22Rv1 (cell line): ENCODE data around the gene NCOA1.
"Not testable (repeated sequence)": the region's sequence is repeated elsewhere in the genome, so short reads cannot be mapped to it uniquely, and the experiment has no call there.

Source experiments
- H3K27ac ChIP-seq: fragments of 450-650 bp; 2 replicates; pipeline ENCODE4 v1.5.1; 2017
- ZFX ChIP-seq: fragments of 450-650 bp; IDR thresholded peaks from 2 replicates; pipeline ENCODE4 v1.6.1; 2017; ENCODE audit warnings: antibody characterized with exemption, borderline replicate concordance
- TF ChIP-seq, protein P1 (sequence below): fragments of 450-650 bp; IDR thresholded peaks from 2 replicates; pipeline ENCODE4 v1.5.1; 2017; ENCODE audit warnings: mild to moderate bottlenecking

The NCOA1 gene

DNA sequence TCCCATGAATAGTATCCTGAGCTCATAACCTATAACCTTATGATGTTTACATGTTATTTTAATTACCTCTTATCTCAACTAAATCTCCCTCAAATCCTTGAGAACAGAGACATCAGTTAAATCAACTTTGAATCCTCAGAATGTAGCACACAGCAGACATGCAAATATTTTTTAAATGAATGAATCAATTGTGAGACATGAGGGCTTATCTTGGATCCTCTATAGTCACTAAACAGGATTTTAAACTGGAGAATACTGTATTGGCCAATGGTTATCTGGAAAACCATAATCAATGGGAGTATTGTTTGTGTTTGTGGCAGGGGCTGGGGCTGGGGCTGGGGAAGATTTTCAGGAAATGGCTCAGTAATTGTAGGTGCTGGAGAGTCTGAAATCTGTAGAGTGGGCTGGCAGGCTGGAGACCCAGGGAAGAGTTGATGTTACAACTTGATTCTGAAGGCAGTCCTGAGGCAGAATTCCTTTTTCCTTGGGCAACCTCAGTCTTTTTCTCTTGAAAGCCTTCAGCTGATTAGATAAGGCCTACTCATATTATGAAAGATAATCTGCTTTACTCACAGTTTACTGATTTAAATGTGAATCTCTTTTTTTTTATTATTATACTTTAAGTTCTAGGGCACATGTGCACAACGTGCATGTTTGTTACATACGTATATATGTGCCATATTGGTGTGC lies 106.3 kb downstream of the NCOA1 start:
- H3K27ac ChIP-seq, result no peak overlapping the region
- TF ChIP-seq, protein P1, sequence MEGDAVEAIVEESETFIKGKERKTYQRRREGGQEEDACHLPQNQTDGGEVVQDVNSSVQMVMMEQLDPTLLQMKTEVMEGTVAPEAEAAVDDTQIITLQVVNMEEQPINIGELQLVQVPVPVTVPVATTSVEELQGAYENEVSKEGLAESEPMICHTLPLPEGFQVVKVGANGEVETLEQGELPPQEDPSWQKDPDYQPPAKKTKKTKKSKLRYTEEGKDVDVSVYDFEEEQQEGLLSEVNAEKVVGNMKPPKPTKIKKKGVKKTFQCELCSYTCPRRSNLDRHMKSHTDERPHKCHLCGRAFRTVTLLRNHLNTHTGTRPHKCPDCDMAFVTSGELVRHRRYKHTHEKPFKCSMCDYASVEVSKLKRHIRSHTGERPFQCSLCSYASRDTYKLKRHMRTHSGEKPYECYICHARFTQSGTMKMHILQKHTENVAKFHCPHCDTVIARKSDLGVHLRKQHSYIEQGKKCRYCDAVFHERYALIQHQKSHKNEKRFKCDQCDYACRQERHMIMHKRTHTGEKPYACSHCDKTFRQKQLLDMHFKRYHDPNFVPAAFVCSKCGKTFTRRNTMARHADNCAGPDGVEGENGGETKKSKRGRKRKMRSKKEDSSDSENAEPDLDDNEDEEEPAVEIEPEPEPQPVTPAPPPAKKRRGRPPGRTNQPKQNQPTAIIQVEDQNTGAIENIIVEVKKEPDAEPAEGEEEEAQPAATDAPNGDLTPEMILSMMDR, result no peak
- no peak for TF ChIP-seq ZFX

DNA sequence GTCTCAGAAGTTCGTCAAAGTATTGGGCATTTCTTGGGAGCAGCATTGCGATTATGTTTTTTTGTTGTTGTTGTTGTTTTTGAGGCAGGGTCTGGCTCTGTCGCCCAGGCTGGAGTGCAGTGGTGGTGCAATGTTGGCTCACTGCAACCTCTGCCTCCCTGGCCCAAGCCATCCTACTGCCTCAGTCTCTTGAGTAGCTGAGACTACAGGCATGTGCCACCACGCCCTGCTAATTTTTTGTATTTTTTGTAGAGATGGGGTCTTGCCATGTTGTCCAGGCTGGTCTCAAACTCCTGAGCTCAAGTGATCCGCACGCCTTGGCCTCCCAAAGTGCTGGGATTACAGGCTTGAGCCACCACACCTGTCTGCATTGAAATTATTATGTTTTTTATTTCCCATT lies 109.1 kb downstream of the NCOA1 start:
- H3K27ac ChIP-seq, result not testable (repeated sequence)

DNA sequence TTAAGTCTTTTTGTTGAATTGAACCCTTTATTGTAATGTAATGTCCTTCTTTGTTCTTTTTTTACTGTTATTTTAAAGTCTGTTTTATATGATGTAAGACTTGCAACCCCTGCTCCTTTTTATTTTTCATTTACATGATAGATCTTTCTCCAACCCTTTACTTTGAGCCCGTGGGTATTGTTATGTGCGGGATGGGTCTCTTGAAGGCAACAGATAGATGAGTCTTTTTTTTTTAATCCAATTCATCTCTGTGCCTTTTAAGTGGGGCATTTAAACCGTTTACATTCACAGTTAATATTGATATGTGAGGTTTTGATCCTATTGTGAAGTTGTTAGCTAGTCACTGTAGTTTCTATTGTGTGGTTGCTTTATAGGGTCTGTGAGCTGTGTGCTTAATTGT lies 120.6 kb downstream of the NCOA1 start:
- no peak overlapping the region for H3K27ac ChIP-seq
- no peak for TF ChIP-seq ZFX
- TF ChIP-seq, protein P1, result no peak

DNA sequence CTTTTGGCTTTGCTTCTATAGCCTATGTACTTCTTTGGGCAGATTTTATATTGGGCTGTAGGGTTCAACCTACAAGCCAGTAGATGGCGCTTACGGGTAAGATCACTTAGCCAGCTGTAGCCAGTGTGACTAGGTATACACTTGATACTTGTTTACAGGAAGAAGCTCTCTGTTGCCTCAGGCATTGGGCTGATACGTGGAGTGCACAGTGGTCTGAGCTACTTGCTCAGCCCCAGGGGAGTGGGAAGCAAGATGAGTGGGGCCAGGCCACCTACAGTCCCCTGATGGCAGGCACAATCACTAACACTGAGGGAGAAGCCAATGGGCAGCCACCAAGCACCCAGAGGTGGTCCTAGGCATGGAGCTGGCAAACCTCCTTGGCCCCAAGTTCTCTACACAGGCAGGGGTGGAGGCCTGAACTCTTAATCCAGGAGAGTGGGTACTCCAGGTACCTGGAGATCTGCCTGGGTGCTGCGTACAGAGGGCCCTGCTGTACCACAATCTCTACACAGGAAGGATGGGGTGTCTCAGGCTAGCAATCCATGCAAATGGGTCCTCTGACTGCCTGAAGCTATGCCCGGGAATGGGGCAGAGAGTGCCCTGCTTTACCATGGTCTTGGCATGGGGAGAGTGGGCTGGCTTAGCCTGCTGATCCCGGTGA lies 122.2 kb downstream of the NCOA1 start:
- TF ChIP-seq, protein P1, result peak; percentile 80
- no peak for TF ChIP-seq ZFX
- H3K27ac ChIP-seq, result no peak overlapping the region

DNA sequence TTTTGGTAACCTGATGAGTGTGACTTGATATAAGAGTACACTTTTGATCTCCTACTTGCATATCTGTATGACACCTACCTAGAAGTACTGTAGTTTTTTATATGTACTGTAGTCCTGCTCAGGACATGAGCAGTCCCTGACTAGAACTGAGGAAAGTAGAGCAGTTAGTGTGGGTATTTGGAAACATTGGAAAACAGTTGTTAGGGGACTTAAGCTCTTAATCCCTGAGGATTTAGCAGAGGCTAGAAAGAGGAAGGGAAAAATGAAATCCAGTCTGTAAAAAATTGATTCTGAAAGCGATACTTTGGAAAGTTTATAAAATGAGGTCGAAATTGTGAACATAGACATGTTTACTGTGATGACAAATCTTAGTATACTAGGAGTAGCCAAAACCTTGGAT lies 125.6 kb downstream of the NCOA1 start:
- TF ChIP-seq, protein P1, result no peak
- TF ChIP-seq ZFX, result no peak
- no peak overlapping the region for H3K27ac ChIP-seq

DNA sequence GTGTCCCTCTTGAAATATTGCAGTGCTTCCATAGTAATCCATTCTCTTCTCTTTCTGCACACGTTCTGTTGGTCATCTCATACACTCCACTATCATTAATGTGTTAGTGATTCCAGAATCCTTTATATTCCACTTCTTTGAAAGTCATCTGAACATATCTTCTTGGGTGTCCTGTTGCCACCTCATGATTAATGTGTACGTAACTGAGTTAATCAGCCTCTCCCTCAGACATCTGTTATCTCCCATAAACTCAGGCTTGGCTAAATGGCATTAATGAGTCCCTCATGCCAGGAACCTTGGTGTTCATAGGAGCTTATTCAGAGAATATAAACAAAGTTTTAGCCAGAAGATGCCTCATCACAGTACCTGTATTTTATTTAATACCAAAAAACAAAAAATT lies 126.4 kb downstream of the NCOA1 start:
- H3K27ac ChIP-seq, result no peak overlapping the region
- no peak for TF ChIP-seq ZFX
- TF ChIP-seq, protein P1, result no peak

DNA sequence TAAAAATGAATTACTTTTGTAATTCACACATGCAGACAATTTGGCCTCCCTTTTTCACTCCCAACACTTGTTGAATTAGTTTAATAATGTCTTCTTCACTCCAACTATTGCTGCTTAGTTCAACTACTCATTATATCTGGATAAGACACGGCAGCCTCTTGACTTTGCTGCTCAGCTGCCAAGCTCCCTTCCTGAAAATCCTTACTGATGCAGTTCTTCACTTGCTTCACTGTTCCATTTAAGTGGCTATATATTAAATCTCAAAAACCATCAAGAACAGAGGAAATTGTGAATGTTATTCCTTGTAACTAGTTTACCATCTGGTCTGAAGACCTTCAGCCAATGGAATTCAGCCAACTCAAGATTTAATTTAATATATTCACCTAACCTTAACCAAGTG lies 127.1 kb downstream of the NCOA1 start:
- TF ChIP-seq, protein P1, result no peak
- no peak for TF ChIP-seq ZFX
- no peak overlapping the region for H3K27ac ChIP-seq
